ENCODE measurements around the gene SLC39A3.
"Not testable (repeated sequence)": the region's sequence is repeated elsewhere in the genome, so short reads cannot be mapped to it uniquely, and the experiment has no call there.

SLC39A3 gene

DNA sequence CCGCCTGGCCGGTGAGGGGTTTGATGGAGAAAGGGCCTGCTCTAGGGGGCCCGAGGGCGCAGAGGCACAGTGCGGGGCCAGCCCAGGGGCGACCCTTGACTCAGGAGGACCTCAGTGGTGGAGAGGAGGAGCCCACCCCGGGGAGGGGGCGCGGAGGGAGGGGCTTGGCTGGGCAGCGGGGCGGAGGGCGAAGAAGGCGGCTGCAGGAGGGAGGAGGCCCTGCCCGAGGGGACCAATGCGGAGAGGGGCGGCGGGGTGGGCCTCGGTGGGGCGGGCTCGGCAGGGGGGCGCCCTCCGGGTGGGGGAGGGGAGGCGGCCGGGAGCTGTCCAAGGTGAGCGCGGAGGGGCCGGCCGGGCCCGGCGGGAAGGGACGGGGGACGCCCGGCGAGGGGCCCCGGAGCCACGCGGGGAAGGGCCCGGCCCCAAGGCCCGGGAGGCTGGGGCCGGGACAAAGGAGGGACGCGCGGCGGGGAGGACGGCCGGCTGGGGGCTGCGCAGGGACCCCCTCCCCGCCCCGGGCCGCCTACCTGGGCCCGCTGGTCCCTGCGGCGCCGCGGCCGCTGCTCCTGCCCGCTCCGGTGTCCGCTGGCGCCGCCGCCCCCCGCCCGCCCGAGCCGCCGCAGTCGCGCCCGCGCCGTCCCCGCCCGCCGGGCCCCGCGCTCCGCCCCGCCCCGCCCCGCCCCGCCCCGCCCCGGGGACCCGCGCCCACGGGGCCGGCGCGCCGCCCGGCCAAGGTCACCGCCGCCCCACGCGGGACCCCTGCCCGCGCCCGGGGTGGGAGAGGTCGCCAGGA, 18.8 kb downstream of the SLC39A3 start, which contains the start of gene DIRAS1:
TSS of gene DIRAS1 (minus strand) at position 596 of the 793 bp plus-strand sequence. CDS start 3,566 bp downstream, outside the sequence.
- DNase-seq: no peak

DNA sequence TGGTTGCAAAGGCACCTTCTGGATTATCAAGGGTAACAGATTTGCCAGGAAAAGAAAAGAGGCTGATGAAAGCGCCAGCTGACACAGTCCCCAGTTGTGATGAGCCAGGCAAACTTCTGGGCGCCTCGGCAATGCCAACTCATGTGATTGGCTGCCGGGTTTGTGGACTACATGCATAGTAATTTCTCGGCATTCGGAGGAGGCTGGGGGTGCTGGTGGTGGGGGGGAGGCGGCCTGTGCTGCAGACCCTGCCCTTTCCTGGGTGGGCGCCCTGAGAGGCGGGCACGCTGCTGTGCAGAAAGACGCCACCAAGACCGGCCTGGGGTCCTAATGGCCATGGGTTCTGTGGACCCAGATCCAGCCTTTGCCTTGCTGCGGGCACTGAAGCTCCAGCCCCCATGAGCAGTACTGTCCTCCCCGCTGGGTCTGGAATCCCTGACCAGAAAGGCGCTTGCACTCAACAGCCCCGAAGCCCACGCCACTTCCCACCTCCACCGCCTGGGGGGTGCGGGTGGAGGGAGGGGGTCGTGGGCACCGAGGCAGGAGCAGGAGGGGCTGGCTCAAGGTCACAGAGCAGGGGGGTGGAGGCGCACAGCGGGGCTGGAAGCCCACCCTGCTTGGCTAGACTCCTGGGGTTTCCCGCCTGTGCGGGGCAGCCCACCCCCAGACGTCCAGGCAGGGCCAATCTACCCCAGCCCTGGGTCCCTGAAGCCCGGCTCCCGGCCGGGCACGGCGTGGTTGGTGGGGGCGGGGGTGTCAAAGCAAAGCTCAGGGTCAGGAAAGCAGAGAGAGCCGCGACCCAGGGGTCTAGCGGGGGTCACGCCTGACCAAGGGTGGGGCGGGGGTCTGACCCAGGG, 19.7 kb downstream of the SLC39A3 start:
- no peak for DNase-seq

DNA sequence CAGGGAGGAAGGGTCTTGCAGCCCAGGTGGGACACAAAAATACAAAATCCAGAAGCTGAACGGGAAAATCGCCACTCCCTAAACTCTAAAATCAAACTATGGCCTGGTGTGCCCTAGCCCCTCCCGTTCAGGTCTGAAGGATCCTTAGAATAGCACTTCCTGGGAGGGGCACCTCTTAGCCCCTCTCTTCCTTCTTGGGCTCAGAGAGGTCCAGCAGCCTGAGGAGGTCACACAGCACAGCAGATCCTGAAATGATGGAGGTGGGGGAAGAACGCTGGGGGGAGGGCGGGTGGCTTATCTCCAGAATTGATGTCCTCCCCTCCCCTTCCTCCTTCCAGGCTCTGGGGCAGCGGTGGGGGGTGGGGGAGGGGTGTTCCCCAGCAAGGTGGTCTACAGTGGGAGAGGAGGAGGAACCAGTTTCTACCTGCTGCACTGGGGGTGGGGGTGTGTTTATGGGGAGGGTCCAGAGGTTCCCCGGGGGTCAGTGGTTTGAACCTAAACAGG, 20.5 kb downstream of the SLC39A3 start:
- DNase-seq: no peak

DNA sequence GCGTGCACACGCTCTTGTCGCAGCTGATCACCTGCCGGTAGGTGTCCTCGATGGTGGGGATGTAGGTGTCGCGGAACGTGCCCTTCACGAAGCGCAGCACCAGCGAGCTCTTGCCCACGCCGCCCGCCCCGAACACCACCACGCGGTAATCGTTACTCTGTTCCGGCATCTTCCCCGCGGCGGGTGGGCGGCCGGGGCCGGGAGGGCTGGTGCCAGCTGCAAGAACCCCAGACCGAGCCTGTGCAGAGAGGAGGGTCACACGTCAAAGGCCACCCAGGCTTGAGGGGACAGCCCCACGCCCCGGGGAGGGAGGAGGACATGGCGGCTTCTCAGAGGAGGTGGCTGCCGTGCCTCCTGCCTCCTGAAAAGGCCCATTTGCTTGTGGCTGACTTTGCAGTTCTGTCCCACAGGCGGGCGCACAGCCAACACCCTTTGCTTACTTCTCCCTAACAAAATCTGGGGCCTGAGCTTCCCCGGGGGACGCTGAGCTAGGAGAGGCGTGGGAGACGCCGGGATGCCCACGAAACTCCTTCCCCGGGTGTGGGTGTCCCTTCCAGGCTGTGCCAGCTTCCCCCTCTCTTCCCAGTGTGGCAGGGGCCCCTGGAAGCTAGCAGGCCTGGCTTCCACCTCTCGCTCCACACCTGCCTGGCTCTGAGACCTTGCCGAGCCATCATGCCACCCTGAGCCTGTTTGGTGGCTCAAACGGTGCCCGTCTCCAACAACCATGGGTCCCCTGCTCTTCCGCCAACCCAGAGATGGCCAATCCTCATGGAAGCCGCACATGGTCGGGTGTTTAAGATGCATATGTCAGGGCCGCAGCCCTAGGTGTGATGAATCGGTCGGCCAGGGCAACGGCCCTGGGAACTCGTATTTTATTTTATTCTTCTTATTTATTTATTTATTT, 21.9 kb downstream of the SLC39A3 start:
- no peak for DNase-seq

DNA sequence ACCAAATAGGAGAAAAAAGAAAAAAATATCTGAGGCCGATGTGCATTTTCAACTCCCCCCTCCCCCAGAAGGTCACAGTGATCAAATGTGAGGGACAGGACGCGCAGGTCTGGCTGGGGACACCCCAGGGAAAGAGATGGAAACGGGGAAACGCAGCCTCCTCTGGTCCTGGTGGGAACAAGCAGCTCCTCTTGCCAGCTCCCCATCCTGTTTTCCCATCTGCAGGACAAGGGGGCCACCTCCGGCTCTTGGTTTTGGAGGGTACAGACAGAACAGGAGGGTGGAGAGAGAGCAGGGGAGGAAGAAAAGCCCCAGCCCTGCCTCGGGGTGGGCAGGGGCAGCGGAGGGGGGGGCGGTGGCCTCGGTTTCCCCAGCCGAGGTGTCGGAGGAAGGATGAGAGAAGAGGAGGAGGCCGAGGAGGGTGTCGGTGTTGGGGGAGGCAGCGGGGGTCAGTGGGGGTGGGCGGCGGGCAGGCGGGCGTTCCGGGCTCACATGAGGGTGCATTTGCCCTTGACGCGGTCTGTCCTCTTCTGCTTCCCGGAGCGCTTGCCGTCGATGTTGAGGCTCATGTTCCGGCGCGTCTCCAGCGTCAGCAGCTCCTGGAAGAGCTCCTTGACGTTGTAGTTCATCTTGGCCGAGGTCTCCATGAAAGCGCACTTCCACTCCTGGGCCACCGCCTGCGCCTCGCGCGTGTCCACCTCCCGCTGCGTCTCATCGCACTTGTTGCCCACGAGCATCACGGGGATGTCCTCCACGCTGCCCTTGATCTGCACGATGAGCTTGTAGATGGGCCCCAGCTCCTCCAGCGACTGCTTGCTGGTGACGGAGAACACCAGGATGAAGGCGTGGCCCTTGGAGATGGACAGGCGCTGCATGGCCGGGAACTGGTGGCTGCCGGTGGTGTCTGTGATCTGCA, 22.8 kb downstream of the SLC39A3 start:
- no peak for DNase-seq

DNA sequence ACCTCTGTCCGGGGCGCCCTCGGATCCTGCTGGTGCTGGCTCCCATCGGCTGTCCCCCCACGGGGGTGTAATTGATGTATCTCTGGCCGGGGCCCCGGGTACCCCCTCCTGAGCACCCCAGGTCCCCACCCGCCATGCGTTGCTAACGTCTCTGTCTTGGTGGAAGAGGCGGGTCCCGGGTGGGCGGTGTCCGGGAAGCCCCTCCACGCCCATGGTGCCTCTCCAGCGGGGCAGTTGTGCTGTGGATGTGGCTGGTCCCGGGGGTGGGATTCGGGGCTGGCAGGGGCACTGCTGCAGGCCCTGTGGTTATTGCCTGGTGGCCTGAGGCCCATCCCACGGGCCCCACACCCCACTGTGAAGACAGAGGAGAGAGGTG, 23.6 kb downstream of the SLC39A3 start:
- no peak for DNase-seq

DNA sequence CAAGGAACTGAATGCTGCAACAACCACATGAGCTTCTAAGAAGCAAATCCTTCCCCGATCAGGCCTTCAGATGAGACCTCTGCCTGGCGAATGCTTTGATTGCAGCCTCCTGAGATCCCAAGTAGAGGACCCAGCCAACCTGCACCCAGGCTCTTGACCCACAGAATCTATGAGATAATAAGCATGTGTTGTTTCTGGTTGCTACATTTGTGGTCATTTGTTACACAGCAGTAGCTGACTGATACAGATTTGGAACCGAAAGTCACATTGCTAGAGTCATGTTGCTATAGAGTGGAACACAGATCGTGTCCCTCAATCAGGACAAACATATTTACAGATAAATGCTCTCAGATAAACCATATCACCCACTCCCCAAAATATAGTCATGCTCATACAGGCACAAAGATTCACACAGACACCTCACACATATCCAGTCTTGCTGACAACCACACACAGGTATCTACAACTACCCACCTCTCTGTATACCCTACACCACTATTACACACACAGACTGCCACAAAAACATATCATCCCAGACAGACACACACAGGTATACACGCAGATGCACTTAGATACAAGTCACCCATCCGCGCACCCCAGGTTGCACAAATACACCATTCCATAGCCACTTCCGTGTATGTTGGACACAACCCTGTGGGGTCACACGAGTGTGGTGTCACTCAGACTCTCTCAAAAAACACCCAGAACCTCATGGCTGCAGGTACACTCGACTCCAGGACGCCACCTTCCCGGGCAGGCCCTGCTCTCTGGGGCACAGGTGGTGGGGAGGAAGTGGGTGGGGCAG, 24.1 kb downstream of the SLC39A3 start:
- no peak for DNase-seq

DNA sequence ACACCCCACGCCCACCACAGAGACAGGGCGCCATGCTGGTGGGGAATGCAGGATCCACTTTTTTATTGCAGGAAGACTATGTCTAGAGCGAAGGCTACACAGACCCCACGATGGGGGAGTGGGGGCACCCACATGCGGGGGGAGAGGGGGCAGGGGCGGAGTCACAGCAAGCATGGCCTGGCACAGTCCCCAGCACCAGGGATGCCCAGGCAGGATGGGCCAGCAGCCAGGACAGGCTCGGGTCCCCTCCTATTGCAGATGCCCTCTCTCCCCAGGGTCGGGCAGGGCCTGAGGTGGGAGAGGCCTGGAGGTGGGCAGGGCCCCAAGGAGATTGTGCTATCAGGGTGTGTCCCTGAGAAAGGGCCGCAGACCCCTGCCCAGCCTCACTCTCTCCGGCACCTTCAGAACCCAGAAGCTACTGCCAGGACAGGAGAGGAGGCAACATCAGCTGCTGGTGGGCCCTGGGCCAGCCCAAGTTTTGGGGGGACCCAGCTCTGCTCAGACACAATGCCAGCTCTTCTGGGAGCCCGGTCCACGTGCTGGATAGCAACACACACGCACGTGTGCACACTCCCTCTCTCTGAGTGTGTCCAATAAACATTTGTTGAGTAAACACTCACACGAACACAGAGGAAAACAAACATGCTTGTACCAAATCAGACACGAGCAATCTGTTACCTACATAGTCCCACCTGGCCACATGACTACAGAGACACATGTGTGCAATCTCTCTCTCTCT, 25.1 kb downstream of the SLC39A3 start:
- DNase-seq: no peak

DNA sequence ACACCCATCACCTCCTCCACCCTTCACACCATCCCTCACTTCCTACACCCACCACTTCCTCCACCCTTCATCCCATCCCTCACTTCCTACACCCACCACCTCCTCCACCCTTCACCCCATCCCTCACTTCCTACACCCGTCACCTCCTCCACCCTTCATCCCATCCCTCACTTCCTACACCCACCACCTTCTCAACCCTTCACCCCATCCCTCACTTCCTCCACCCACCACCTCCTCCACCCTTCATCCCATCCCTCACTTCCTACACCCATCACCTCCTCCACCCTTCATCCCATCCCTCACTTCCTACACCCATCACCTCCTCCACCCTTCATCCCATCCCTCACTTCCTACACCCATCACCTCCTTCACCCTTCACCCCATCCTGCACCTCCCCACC, 25.7 kb downstream of the SLC39A3 start:
- not testable (repeated sequence) for DNase-seq

DNA sequence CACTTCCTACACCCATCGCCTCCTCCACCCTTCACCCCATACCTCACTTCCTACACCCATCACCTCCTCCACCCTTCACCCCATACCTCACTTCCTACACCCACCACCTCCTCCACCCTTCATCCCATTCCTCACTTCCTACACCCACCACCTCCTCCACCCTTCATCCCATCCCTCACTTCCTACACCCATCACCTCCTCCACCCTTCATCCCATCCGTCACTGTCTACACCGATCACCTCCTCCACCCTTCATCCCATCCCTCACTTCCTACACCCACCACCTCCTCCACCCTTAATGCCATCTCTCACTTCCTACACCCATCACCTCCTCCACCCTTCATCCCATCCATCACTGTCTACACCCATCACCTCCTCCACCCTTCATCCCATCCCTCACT, 26.6 kb downstream of the SLC39A3 start:
- DNase-seq: not testable (repeated sequence)

DNA sequence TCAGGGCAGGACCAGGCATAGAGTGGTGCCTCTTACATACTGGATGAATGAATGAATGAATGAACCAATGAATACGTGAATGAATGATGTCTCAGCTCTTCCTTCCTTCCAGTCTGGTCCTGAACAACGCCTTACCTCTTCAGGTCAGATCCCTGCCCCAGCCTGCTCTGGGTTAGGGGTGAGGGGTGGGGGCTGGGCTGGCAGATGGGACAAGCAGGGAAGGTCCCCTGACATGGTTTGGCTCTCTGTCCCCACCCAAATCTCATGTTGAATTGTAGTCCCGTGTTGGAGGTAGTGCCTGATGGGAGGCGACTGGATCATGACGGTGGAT, 28.0 kb downstream of the SLC39A3 start:
- DNase-seq: no peak

DNA sequence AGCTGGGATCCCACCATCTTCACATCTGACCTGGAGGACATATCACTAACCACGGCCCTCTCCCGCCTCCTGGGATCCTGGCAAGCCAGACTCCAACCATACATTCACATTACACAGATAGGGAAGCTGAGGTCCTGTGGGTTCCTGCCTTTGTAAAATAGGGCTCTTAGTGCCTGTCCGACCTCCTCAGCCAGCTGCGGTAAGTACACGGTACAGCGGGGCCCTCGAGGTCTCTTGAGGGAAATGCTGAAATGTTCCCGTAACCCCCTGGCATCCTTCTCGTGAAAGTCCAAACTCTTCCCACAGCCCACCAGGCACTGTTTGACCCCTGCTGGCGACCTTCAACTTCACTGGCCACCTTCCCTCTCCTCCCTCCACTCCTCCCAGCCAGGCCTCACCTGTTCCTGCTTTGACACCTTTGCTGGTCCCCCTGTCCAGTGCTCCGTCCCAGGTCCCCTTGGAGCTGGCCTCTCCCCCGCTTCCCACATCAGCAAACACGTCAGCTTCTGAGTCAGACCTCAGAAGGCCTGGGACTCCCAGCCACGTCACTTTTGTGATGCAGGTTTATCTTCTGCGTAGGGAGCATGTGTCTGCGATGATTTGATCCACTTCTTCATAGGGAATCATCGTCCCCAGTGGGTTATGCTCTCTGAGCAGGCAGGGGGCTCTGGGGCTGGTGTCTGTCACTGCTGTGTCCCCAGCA, 28.5 kb downstream of the SLC39A3 start:
- no peak for DNase-seq

DNA sequence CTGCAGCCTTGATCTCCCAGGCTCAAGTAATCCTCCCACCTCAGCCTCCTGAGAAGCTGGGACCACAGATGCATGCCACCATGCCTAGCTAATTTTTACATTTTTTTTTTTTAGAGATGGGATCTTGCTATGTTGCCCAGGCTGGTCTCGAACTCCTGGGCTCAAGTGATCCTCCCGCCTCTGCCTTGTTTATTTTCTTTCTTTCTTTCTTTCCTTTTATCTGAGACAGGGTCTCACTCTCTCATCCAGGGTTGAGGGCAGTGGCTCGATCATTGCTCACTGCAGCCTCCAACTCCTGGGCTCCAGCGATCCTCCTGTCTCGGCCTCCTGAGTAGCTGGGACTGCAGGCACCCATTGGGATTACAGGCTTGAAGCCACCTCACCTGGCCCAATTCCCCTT, 33.6 kb downstream of the SLC39A3 start:
- no peak for DNase-seq

DNA sequence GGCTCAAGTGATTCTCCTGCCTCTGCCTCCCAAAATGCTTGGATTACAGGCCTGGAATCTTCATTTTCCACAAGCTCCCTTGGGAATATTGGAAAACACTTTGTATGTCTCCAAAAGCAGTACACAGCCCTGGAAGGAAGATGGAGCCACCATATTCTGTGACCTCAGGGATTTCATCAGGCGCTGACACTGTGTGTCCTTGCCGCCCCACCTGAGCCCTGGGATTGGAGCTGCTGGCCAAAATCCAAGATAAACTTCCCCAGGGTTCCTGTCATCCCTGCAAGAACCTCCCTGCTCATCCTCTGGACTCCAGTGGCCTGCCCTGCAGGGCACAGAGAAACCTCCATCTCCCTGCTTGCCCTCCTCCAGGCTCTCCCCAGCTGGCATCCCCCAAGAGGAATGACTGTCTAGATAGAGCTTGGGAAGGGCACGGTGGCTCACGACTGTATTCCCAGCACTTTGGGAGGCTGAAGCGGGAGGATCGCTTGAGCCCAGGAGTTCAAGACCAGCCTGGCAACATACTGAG, 36.1 kb downstream of the SLC39A3 start:
- DNase-seq: no peak

DNA sequence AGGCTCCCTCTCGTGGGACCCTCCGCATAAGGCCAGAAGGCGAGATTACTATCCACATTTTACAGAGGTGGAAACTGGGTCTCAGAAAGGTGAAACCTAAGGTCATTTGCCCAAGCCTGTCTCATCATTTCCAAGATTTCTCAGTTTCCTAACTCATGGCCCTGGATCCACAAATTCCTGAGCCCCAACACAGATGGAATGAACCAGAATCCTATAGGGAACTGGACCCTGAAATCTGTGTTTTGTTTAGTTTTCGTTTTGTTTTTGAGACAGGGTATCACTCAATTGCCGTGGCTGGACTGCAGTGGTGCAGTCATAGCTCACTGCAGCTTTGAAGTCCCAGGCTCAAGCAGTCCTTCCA, 36.8 kb downstream of the SLC39A3 start:
- no peak for DNase-seq

DNA sequence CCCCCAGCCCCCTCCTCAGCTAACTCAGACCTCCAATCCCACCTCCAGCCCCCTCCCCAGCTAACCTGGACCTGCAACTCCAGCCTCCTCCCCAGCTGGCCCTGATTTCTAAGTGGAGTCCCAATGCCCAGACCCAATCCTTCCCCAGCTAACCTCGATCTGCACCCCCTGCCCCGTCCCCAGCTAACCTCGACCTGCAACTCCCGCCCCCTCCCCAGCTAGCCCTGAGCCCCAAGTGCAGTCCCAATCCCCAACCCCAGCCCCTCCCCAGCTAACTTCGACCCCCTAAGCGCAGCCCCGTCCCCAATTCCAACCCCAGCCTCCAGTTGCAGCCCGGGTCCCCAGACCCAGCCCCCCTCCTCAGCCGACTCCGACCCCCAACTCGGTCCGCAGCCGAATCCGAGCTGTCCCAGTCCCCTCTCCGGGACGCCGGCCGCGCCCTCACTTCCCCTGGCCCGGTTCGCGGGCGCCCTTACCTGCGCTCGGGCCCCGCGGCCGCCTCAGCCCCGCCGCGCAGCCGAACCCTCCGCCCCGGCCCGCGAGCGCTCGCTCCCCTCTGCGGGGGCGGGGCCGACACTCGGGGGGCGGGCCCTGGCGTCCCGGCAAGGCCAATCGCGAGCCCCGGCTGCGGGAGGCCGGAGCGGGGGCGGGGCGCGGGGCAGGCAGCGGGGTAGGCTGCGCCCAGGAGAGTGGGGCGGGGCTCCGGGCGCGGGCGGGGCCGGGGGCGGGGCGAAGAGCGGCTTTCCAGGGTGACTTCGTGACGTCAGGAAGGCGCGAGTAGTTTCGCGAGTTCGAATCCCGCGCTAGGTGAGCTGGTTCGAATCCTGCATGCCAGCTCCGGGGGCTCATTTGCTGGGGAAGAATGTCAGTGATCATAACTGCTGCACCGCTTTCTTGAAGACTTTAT, 37.4 kb downstream of the SLC39A3 start, which contains the start of gene GNG7:
TSS of gene GNG7 (minus strand) at position 525 of the 907 bp plus-strand sequence. CDS start 182,006 bp downstream, outside the sequence.
- DNase-seq: no peak

DNA sequence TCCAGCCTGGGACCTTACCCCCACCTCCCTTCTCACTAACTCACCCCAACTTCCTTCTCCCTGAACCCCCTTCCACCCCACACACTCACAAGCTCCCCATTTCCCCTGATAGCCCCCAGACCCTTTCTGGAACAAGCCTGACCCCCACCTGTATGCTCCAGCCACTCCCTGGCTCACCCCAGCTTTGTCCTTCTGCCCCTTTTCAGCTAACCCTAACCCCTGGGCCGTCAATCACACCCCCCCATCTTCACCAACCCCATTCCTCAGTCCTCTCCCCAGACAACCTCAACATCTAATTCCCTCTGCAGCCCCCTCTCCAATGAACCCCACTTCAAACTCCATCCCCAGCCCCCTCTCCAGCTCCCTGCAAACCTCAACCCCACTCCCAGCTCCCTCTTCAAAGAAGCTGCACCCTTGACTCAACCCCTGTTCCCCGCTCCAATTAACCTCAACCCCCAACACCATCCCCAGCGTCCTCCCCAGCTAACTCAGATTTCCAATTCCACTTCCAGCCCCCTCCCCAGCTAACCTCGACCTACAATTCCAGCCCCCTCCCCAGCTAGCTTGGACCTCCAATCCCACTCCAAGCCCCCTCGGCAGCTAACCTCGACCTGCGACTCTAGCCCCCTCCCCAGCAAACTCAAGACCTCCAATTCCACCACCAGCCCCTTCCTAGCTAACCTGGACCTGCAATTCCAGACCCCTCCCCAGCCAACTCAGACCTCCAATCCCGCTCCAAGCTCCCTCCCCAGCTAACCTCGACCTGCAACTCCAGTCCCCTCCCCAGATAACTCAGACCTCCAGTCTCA, 38.3 kb downstream of the SLC39A3 start:
- DNase-seq: no peak

All from NCI-H1694 treated with DMSO at 0.1 percent for 48 hours (cell line).